ENCODE results near the gene HSPA12B.
A peak's percentile ranks its signal among the peaks of the same experiment; 100 is the strongest.

HSPA12B gene

DNA sequence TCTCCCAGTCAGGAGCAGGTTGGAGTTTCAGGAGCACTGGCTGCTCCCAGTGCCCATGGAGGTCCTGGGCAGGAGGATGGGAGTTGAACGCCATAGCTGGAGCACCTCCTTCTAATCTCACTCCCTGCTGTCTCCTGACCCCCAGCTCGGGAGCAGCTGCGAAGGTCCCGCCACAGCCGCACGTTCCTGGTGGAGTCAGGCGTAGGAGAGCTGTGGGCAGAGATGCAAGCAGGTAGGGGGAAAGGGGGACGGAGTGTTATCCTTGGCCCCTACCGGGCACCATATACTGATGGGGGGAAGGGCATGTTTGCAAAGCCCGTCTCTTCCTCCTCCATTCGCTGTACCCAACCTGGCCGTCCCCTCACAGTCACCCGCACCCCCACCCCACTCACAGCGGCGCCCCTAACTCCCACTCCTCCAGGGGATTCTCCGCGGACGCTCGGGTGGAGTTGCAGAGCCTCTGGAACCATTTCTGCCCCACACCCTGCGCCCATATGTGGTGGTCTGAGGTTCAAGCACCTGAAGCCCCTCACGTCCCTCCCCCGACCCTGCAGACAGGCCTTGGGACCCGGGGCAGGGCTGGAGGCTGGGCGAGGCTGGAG lies 16.7 kb downstream of the HSPA12B start:
- DNase-seq: no peak

- no peak for DNase-seq
Observed at GRCh38 chr20:3749689-3750531, 17.4 kb downstream of the HSPA12B start.

DNA sequence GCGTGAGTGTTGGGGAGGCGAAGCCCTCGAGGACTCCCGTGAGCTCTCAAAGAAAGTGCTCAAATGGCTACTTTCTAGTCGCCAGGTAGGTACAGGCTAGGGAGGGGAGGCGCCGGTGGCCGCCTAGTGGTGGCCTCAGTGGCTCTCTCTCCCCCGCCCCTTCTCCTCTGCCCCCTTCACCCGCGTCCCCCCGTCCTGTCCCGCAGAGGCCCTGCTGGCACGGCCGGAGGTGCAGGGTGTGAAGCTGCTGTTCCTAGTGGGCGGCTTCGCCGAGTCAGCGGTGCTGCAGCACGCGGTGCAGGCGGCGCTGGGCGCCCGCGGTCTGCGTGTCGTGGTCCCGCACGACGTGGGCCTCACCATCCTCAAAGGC lies 18.8 kb downstream of the HSPA12B start:
- DNase-seq: no peak

GRCh38 chr20:3751675-3752385 lies 19.3 kb downstream of the HSPA12B start:
- no peak for DNase-seq

- DNase-seq: no peak
Observed at GRCh38 chr20:3752386-3752759, 19.9 kb downstream of the HSPA12B start.

DNA sequence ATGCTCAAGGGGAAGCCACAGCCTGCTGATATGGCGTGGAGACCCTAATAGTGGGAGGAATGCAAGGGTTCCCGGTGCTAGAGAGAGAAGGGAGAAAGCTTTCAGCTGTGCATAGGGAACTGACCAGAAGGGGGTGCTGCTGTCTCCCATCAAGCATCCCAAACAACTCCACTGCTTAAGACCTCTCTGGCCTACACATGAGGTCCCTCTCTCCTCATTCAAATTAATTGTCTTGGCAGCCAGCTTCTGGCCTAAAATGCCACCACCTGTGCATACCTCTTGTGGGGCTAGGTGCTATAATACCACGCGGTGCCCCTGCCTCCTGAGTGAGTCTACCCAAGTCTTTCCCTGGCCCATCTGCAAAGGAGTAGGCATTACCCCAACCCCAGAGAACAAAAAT lies 20.6 kb downstream of the HSPA12B start:
- DNase-seq: peak; percentile 57

- DNase-seq: no peak
Observed at GRCh38 chr20:3753501-3754275, 21.2 kb downstream of the HSPA12B start.

DNA sequence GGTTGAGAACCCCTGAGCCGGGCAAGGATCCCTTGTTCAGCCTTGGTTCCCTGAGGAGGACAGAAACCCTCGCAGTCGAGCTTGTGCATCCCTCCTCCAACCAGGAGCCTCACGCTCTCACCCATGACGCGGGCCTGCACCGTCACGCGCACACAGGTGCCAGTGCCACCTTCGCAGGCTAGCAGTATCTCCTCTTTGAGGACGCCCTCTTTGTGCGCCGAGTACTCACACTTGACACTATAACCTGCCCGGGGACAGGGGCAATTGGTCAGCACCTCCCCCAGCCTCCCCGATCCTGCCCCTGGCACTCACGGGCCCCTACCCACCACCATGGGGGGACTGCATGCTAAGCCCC lies 21.8 kb downstream of the HSPA12B start:
- DNase-seq: no peak

DNA sequence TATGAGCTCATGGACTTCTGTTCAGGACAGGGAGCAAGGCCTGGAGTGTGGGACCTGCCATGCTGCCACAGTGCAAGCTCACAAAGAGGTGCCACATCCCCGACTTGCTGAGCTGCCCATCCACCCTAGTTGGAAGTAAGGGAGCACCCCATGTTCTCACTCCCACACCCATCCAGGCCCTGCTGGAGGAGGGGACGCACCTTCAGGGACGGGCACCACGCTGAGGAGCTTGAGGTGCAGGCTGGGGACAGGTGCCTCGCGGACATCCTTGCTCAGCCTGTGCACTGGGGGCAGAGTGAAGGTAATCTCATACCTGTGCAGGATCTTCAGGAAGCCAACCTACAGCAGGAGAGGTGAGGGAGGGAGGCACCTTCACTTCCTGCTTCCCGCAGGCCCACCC lies 22.8 kb downstream of the HSPA12B start:
- DNase-seq: no peak

GRCh38 chr20:3755814-3756480 lies 23.5 kb downstream of the HSPA12B start:
- no peak for DNase-seq

DNA sequence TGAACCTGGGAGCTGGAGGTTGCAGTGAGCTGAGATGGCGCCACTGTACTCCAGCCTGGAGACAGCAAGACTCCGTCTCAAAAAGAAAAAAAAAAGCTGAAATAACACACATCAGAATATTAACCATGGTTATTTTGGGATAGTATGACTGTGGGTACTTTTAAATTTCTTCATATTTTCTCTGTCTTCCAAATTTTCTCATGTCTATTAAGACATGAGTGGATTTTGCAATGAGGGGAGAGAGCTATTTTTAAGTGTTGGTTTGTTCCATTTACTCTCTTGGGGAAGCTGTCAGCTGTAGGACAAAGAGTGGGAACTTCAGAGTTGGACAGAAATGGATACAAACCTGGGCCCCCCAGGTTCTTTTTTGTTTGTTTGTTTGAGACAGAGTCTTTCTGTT lies 24.8 kb downstream of the HSPA12B start:
- peak; percentile 64 for DNase-seq

- no peak for DNase-seq
Observed at GRCh38 chr20:3758566-3758965, 26.1 kb downstream of the HSPA12B start.

- no peak for DNase-seq
Observed at GRCh38 chr20:3759316-3759823, 26.9 kb downstream of the HSPA12B start.

DNA sequence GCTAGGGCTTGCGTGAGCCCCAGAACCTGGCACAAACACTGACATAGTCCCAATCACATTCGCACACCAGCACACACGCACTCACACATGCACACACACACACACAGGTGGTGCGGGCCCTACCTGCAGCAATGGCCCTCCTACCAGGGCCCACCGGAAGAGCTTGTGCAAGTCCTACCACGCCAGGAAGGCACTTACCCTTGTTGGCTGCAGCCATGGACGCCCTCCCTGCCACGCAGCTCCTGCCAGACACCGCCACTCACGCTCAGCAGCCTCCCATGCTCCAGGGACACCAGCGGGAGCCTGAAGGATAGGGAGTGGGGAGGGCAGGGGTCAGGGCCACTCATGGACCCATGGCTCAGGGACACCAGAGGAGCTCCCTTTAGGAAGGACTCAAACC lies 27.4 kb downstream of the HSPA12B start:
- no peak for DNase-seq

DNA sequence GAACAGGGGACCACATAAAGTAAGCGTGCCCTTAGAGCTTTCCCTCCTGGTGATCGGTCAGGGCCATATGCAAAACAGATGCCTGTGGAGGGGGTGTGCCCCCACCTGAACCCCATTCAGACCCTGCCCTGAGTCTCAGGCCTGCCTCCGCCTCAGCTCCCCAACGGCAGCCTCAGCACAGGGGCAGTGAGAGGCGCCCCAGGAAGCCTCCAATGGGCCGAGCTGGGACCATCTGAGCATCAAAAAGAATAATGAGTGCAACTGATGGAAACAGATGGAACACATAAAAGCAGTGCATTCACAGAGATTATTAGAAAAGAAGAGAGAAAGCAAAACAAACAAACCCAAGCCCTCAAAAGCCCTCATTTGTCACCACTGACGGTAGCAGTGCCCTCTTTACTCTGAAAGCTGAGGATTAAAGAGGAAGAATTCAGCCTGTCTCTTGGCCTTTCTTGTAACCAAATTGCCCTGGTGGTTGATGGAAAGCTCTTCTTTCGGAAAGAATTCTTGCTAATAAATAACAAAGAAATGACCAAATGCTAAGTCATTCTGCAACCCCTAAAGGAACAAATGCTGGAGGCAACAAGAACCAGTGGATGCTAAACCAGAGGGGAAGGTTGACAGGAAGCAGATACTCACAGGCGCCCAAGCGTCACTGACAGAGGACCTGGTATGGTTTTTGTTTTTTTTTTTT lies 28.3 kb downstream of the HSPA12B start:
- DNase-seq: no peak

- peak; percentile 70 for DNase-seq
Observed at GRCh38 chr20:3763671-3764601, 31.5 kb downstream of the HSPA12B start.

GRCh38 chr20:3764659-3765058 lies 32.2 kb downstream of the HSPA12B start:
- DNase-seq: no peak

GRCh38 chr20:3765171-3765882 lies 32.8 kb downstream of the HSPA12B start:
- DNase-seq: peak; percentile 84

DNA sequence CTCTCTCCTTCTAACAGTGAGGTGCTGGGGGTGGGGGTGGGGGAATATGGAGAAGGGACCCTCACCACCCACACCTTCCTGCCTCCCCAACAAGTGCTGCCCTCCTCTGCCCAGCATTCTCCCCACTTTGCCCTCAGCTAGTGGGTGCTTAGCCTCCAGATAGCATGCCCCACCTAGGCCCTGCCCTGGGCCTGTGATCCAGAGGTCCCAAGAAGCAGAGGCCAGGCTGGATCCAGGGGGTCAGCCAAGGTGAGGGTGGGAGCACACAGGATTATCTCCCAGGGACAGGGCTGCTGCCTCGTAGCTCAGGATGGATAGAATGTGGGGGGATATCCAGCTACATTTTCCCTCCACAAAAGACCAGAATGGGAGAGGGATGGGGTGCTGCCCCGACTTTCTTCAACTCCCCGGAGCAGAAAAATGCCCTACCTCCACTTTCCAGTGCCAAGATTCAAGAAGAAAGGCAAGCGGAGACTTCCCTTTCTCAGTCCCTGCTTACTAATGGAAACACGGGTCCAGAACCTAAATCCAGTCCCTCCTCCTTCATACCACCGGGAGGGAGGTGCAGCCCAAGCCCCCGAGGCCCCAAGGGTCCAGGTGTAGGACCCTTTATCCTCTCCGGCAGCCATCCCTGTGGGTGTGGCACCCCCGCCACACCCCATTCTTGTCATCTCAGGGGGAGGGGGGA lies 34.1 kb downstream of the HSPA12B start:
- no peak for DNase-seq

DNA sequence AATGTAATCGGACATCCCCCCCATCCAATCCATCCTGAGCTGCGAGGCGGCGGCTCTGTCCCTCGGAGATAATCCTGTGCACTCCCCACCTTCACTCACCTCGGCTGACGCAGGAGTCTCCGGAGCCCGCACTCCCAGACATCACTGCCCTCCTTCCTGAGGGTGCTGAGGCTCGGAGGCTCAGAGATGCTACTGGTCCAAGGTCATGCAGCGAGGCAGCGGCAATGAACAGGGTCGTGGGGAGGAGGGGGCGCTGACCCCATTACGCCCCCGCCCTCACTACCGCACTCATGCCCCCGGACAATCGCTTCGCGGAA lies 34.6 kb downstream of the HSPA12B start:
- DNase-seq: no peak
